Esophagus squamous epithelium (tissue), 4 donors: Measurements from ENCODE around the gene SELENOO.

Experiments used
- POLR2A ChIP-seq, 4 donors: fragments of 450-650 bp; IDR thresholded peaks; one replicate each; pipeline ENCODE4 v1.6.1; 2017; ENCODE audit warnings: antibody characterized with exemption in 4 of 4, mild to moderate bottlenecking in 4 of 4, moderate library complexity in 3 of 4
- TF ChIP-seq, protein P1 (sequence below), 6 experiments: fragments of 450-650 bp in 4 of 6; fragments of 200-600 bp in 2 of 6; sonication (generic) in 2 of 6; IDR thresholded peaks; one replicate each; pipeline ENCODE4 v1.5.1; 2016 to 2019; ENCODE audit warnings: antibody characterized with exemption in 6 of 6, mild to moderate bottlenecking in 4 of 6, moderate library complexity in 4 of 6

DNA sequence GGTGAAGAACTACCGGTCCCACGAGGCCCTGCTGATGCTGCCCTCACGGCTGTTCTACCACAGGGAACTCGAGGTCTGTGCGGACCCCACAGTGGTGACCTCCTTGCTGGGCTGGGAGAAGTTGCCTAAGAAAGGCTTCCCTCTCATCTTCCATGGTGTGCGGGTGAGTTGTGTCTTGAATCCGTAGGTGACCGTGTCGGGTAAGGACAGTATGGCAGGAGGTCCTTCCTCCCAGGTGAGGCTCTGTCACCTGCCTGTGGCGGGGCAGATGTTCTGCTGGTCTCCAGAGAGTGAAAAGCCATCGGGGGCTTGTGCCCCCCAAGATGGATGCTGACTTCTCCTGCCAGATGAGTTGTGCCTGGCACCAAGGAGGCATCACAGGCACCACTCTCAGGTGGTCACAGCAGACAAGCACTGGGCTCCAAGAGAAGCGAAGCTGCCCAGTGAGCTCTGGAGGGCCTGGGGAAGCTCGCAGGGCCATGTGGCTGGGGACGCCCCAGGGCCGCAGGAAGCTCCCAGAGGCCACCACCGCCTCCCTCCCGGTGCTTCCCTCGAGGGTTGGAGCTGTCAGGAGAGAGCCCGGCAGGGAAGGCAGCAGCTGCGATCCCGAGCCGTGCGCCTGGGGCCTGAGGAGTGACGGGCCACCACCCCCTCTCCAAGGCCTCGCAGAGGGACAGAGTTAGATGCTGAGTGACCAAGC, 47.6 kb upstream of the SELENOO start:
- TF ChIP-seq, protein P1, sequence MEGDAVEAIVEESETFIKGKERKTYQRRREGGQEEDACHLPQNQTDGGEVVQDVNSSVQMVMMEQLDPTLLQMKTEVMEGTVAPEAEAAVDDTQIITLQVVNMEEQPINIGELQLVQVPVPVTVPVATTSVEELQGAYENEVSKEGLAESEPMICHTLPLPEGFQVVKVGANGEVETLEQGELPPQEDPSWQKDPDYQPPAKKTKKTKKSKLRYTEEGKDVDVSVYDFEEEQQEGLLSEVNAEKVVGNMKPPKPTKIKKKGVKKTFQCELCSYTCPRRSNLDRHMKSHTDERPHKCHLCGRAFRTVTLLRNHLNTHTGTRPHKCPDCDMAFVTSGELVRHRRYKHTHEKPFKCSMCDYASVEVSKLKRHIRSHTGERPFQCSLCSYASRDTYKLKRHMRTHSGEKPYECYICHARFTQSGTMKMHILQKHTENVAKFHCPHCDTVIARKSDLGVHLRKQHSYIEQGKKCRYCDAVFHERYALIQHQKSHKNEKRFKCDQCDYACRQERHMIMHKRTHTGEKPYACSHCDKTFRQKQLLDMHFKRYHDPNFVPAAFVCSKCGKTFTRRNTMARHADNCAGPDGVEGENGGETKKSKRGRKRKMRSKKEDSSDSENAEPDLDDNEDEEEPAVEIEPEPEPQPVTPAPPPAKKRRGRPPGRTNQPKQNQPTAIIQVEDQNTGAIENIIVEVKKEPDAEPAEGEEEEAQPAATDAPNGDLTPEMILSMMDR (IDR thresholded peaks at IDR 0.05): no peak
- TF ChIP-seq POLR2A (IDR thresholded peaks at IDR 0.05): no peak
